Ishikawa (cell line): ENCODE data around the gene CACNA2D2.

Source experiments
- CEBPB ChIP-seq: IDR thresholded peaks from 2 replicates; pipeline ENCODE4 v1.6.1; 2012
- CREB1 ChIP-seq: IDR thresholded peaks from 2 replicates; pipeline ENCODE4 v1.6.1; 2012; ENCODE audit warnings: low read depth
- EGR1 ChIP-seq: IDR thresholded peaks from 2 replicates; pipeline ENCODE4 v1.6.1; 2012
- EP300 ChIP-seq: IDR thresholded peaks from 2 replicates; pipeline ENCODE4 v1.6.1; 2012; ENCODE audit warnings: borderline replicate concordance
- FOXM1 ChIP-seq: IDR thresholded peaks from 2 replicates; pipeline ENCODE4 v1.6.1; 2012; ENCODE audit warnings: low read depth, borderline replicate concordance
- NFIC ChIP-seq: IDR thresholded peaks from 2 replicates; pipeline ENCODE4 v1.6.1; 2012
- RAD21 ChIP-seq: IDR thresholded peaks from 2 replicates; pipeline ENCODE4 v1.6.1; 2012; ENCODE audit warnings: low read depth
- REST ChIP-seq: IDR thresholded peaks from 2 replicates; pipeline ENCODE4 v1.6.1; 2012; ENCODE audit warnings: low read depth, mild to moderate bottlenecking
- TAF1 ChIP-seq: IDR thresholded peaks from 2 replicates; pipeline ENCODE4 v1.6.1; 2012; ENCODE audit warnings: low read depth, mild to moderate bottlenecking
- TCF12 ChIP-seq: IDR thresholded peaks from 2 replicates; pipeline ENCODE4 v1.6.1; 2012; ENCODE audit warnings: low read depth
- TEAD4 ChIP-seq: IDR thresholded peaks from 2 replicates; pipeline ENCODE4 v1.6.1; 2012
- USF1 ChIP-seq: IDR thresholded peaks from 2 replicates; pipeline ENCODE4 v1.6.1; 2012
- YY1 ChIP-seq: IDR thresholded peaks from 2 replicates; pipeline ENCODE4 v1.6.1; 2012; ENCODE audit warnings: low read depth
- ZBTB7A ChIP-seq: IDR thresholded peaks from 2 replicates; pipeline ENCODE4 v1.6.1; 2012; ENCODE audit warnings: low read depth
- TF ChIP-seq, protein P1 (sequence below): IDR thresholded peaks from 2 replicates; pipeline ENCODE4 v1.6.1; 2012

CACNA2D2 gene

GRCh38 chr3:50417637-50418033 is 85.8 kb downstream of the CACNA2D2 start:
- TF ChIP-seq CEBPB: no peak
- no peak for TF ChIP-seq TAF1
- TF ChIP-seq FOXM1: no peak
- TF ChIP-seq TCF12: no peak
- no peak for TF ChIP-seq EGR1
- no peak for TF ChIP-seq REST
- no peak for TF ChIP-seq NFIC
- no peak for TF ChIP-seq YY1
- no peak for TF ChIP-seq RAD21
- no peak for TF ChIP-seq ZBTB7A
- TF ChIP-seq, protein P1, sequence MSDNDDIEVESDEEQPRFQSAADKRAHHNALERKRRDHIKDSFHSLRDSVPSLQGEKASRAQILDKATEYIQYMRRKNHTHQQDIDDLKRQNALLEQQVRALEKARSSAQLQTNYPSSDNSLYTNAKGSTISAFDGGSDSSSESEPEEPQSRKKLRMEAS: no peak
- TF ChIP-seq CREB1: no peak
- no peak for TF ChIP-seq USF1
- no peak for TF ChIP-seq EP300
- no peak for TF ChIP-seq TEAD4

DNA sequence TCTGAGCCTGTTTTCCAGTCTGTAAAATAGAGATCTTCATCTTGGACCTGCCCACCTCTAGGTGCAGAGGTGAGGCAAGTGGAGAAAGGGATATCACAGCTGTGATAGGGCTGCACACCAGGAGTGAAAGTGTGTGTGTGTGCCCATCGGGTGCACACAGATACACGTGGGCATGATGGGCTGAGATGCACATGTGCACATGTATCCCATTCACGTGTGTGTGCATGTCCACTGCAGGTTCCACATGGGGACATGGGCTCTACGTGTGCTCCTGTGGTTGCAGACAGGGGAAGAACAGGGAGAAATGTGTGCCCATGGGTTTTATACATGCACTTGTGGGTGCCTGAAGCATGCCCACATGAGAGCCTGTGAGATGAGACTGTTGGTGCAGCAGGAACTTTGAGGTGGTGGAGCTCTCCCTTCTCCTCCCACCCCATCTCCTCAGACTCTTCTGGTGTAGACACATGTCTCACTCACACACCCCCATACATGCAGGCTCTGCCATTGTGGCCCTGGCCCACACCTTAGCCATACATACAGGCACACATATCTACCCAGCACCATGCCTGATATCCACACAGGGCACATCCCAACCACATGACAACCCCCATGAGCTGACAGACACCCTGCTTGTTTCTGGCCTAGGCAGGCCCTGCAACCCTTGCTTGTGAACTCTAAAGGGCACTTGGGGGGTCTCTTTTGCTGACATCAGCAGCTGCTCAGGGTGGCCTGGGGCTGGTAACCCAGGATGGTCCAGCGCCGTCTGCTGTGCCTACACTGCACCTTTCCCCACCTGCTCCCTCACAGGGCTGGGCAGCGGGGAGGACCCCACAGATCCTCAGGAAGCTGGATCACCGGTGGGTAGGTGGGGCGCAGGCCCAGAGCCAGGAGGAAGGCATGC is 86.4 kb downstream of the CACNA2D2 start:
- no peak for TF ChIP-seq EP300
- no peak for TF ChIP-seq EGR1
- TF ChIP-seq TCF12: no peak
- TF ChIP-seq ZBTB7A: no peak

GRCh38 chr3:50415816-50416215 is 87.6 kb downstream of the CACNA2D2 start:
- TF ChIP-seq CEBPB (no peak), EGR1 (no peak), RAD21 (no peak), USF1 (no peak), TCF12 (no peak), NFIC (no peak), ZBTB7A (no peak), REST (no peak)

- TF ChIP-seq TAF1: no peak
- no peak for TF ChIP-seq YY1
- TF ChIP-seq CREB1: no peak
- no peak for TF ChIP-seq NFIC
- TF ChIP-seq REST: no peak
- TF ChIP-seq ZBTB7A: no peak
- no peak for TF ChIP-seq EGR1
- TF ChIP-seq TEAD4: no peak
- TF ChIP-seq, protein P1: no peak
- TF ChIP-seq RAD21: no peak
- no peak for TF ChIP-seq USF1
- TF ChIP-seq CEBPB: no peak
These were observed 88.4 kb downstream of the CACNA2D2 start for GRCh38 chr3:50415061-50415460.
